Stomach (tissue), 4 donors: Measurements from ENCODE around the gene CYB5R4.

Source experiments
- CTCF ChIP-seq, 7 experiments: fragments of 450-650 bp in 4 of 7; fragments of 200-600 bp in 3 of 7; sonication (generic) in 3 of 7; IDR thresholded peaks; one replicate each; pipeline ENCODE4 v1.5.1; 2016 to 2019; ENCODE audit warnings: antibody characterized with exemption in 7 of 7, control low read depth in 2 of 7, mild to moderate bottlenecking in 1 of 7
- EP300 ChIP-seq: sonication (generic); formaldehyde crosslinking; IDR thresholded peaks from one replicate; pipeline ENCODE4 v1.6.1; 2017; ENCODE audit warnings: antibody characterized with exemption
- POLR2A ChIP-seq, 4 donors: fragments of 450-650 bp; IDR thresholded peaks; one replicate each; pipeline ENCODE4 v1.6.1; 2016; ENCODE audit warnings: antibody characterized with exemption in 4 of 4, control low read depth in 2 of 4, mild to moderate bottlenecking in 1 of 4, moderate library complexity in 1 of 4
- POLR2AphosphoS5 ChIP-seq, 3 donors: sonication (generic); formaldehyde crosslinking; IDR thresholded peaks; one replicate each; pipeline ENCODE4 v1.6.1; 2016; ENCODE audit warnings: antibody characterized with exemption in 3 of 3

GRCh38 chr6:83812595-83812994 lies 46.9 kb upstream of the CYB5R4 start:
- TF ChIP-seq CTCF (IDR thresholded peaks at IDR 0.05): no peak
- TF ChIP-seq POLR2A (IDR thresholded peaks at IDR 0.05): no peak
- TF ChIP-seq POLR2AphosphoS5 (IDR thresholded peaks at IDR 0.05): no peak
- no peak for TF ChIP-seq EP300
